Body of pancreas (tissue), 4 donors: Measurements from ENCODE around the gene GTPBP6. TPM values are rescaled to one million over a fixed set of nuclear protein-coding genes. Genes with fewer than 3 reads are reported as not detected.

Source experiments
- ATAC-seq: fragments of 150-250 bp; one replicate; pipeline ENCODE4 v1.9.1; 2016
- DNase-seq, 4 donors: peaks; one replicate each; pipeline ENCODE4 v3.0.0-alpha.2; 2019
- H3K27ac ChIP-seq, 4 donors: fragments of 200-600 bp; sonication (generic); 1 replicate in 3 of 4; 2 replicates in 1 of 4; pipeline versions ENCODE4 v1.5.1 to v1.6.1; 2016 to 2019; ENCODE audit warnings: mild to moderate bottlenecking in 1 of 4, mixed read lengths in 1 of 4, moderate library complexity in 1 of 4
- H3K27me3 ChIP-seq, 2 donors: fragments of 200-600 bp; sonication (generic); one replicate each; pipeline ENCODE4 v1.6.0; 2016; ENCODE audit warnings: mild to moderate bottlenecking in 1 of 2
- H3K36me3 ChIP-seq, 2 donors: fragments of 200-600 bp; sonication (generic); replicated peaks in 1 of 2; 2 replicates each; pipeline ENCODE4 v1.5.1; 2016; ENCODE audit warnings: low read depth in 2 of 2; ENCODE audit not compliant: insufficient read depth in 1 of 2
- H3K4me1 ChIP-seq: fragments of 200-600 bp; sonication (generic); one replicate; pipeline ENCODE4 v1.6.0; 2016
- H3K4me3 ChIP-seq, 2 donors: fragments of 200-600 bp; sonication (generic); 1 replicate in 1 of 2; 2 replicates in 1 of 2; pipeline ENCODE4 v1.5.1; 2016 to 2019
- H3K9me3 ChIP-seq, 3 donors: fragments of 200-600 bp; sonication (generic); 1 replicate in 2 of 3; 2 replicates in 1 of 3; pipeline ENCODE4 v1.5.1; 2016
- POLR2A ChIP-seq, 3 donors: fragments of 450-650 bp; IDR thresholded peaks; one replicate each; pipeline ENCODE4 v1.6.1; 2016; ENCODE audit warnings: antibody characterized with exemption in 3 of 3, mild to moderate bottlenecking in 2 of 3
- WGBS, 2 donors: methylation state at CpG; one replicate each; pipeline ENCODE4 v1.1.5; 2017; 5-methylcytosine and 5-hydroxymethylcytosine counted together
- intact Hi-C: fragments of 100-400 bp; cut with DNase I; formaldehyde crosslinking; loops from one replicate; pipeline ENCODE4 v1.15.1; 2023
- total RNA-seq, 2 donors: library from RNA; depleted of rRNA; stranded (reverse); fragments of >200 nt; gene quantifications; one replicate each; pipeline ENCODE4 v1.1.0, GENCODE V29; 2016
- TF ChIP-seq, protein P1 (sequence below), 7 experiments: fragments of 450-650 bp in 4 of 7; fragments of 200-600 bp in 3 of 7; sonication (generic) in 3 of 7; IDR thresholded peaks; one replicate each; pipeline ENCODE4 v1.5.1; 2016 to 2019; ENCODE audit warnings: antibody characterized with exemption in 7 of 7

Gene GTPBP6
- total RNA-seq, 2 donors from 2014 or later: 25.7 to 32.4 TPM

DNA sequence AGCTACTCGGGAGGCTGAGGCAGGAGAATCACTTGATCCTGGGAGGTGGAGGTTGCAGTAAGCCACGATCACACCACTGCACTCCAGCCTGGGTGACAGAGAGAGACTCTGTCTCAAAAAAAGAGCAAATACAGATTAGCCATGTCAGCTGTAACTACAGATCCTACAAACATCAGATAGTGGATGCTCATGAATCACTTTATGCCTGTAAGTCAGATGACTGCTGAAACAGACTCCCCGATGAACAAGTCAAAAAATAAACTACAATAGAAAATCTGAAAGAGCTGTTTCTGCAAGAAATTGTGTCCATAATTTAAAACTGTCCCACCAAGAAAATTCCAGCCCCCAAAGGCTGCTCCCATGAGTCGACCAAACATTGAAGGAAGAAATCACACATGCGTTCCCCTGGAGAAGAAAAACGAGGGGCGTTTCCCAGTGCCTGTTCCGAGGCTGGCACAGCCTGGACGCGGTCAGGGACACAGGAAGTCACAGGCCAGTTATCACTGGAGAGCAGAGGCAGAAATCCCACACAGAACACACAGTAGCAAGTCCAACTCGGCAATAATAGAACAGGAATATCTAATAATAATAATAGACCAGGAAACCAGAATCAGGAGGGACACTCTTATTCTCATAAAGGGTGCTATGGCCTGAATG lies 30.0 kb upstream of the GTPBP6 start:
- no peaks in the 10 kb centered on the region for H3K36me3 ChIP-seq
- no peaks in the 10 kb centered on the region for H3K27me3 ChIP-seq
- TF ChIP-seq, protein P1, sequence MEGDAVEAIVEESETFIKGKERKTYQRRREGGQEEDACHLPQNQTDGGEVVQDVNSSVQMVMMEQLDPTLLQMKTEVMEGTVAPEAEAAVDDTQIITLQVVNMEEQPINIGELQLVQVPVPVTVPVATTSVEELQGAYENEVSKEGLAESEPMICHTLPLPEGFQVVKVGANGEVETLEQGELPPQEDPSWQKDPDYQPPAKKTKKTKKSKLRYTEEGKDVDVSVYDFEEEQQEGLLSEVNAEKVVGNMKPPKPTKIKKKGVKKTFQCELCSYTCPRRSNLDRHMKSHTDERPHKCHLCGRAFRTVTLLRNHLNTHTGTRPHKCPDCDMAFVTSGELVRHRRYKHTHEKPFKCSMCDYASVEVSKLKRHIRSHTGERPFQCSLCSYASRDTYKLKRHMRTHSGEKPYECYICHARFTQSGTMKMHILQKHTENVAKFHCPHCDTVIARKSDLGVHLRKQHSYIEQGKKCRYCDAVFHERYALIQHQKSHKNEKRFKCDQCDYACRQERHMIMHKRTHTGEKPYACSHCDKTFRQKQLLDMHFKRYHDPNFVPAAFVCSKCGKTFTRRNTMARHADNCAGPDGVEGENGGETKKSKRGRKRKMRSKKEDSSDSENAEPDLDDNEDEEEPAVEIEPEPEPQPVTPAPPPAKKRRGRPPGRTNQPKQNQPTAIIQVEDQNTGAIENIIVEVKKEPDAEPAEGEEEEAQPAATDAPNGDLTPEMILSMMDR (IDR thresholded peaks at IDR 0.05): no peak
- TF ChIP-seq POLR2A (IDR thresholded peaks at IDR 0.05): no peak
- H3K9me3 ChIP-seq: no peaks in the 10 kb centered on the region
- no peaks in the 10 kb centered on the region for H3K4me1 ChIP-seq
- intact Hi-C loops: no loop called here
- H3K4me3 ChIP-seq: no peak overlapping the region
- ATAC-seq: no peak
- no peak for DNase-seq
- 71 to 75% methylated on average over 11 of the region's 11 CpGs for WGBS, 2 donors
- H3K27ac ChIP-seq: no peak overlapping the region

DNA sequence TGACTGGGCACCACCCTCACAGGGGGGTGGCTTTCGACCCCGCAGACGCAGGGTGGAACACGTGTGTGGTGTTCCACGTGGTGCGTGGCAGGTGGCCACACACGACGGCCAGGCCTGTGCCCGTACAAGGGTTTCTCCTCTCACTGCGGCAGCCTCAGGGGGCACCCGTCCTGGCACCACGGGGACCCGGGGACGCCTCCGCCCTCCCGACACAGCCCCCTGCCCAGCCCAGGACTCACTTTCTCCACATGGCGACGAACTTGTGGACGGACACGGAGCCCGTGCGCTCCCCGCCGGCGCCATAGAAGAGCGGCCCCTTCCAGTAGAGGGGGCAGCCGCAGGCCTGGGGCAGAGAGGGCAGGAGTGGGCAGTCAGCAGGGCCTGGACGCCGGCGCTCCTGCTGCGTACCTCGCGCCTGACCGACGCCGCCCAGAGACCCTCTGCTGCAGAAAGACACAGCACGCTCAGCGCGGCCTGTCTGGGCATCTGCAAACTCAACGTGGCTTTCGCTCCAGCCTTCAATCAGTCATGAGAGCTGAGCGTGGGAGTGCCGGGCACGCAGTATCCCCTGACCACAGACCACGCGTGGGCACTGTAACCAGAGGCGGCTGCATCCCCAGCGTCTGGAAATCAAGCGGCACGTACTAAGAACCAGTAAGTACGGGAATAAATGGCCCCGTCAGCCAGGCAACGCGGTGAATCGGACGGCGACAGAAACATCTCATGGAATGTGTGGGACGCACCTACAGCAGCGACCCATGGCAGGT lies 28.9 kb upstream of the GTPBP6 start:
- DNase-seq: no peak
- H3K9me3 ChIP-seq: no peaks in the 10 kb centered on the region
- ATAC-seq: no peak
- H3K36me3 ChIP-seq: no peaks in the 10 kb centered on the region
- H3K4me1 ChIP-seq: no peaks in the 10 kb centered on the region
- H3K27me3 ChIP-seq: no peaks in the 10 kb centered on the region
- WGBS, 2 donors: 96% methylated on average over 37 to 52 of the region's 59 CpGs
- no peak for TF ChIP-seq POLR2A (IDR thresholded peaks at IDR 0.05)
- TF ChIP-seq, protein P1 (IDR thresholded peaks at IDR 0.05): no peak
- H3K27ac ChIP-seq: no peak overlapping the region
- no peak overlapping the region for H3K4me3 ChIP-seq
- intact Hi-C loops: no loop called here

DNA sequence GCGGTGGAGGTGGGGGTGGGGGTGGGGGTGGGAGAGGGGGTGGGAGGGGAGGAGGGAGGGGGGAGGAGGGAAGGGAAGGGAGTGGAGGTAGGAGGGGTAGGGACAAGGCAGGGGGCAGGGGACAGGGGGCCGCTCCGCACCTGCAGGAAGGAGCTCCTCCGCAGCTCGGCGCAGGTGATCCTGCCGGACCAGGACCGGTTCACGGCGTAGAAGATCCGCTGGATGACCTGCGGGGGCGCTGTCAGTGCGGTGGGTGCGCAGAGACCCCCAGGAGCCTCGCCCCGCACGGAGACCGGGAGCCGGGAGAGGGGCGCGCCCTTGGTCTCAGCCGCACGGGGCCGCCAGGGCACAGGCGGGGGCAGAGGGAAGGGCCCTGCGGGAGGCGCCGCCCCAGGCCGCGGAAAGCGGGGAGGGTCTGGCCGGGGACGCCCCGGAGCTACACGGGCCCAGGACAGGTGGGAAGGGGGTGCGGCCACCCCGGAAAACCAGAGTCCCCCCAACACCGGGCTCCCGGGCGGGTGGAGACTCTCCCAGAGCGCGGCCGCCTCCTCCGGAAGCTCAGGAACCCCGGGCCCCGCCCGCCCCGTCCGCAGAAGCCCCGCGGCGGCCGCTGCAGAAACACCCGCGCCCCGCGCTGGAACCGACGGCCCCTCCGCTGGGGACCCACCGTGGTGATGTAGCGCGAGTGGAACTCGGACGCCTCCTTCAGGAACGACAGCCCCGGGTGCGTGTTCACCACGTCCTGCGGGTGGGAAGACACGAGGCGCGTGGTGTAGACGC lies 27.6 kb upstream of the GTPBP6 start:
- H3K4me3 ChIP-seq: no peak overlapping the region
- 93 to 97% methylated on average over 46 to 70 of the region's 75 CpGs for WGBS, 2 donors
- ATAC-seq: no peak
- TF ChIP-seq POLR2A (IDR thresholded peaks at IDR 0.05): no peak
- TF ChIP-seq, protein P1 (IDR thresholded peaks at IDR 0.05): no peak
- H3K27ac ChIP-seq: no peak overlapping the region
- no peaks in the 10 kb centered on the region for H3K4me1 ChIP-seq
- no peak for DNase-seq
- H3K36me3 ChIP-seq: no peaks in the 10 kb centered on the region
- H3K27me3 ChIP-seq: no peaks in the 10 kb centered on the region
- no peaks in the 10 kb centered on the region for H3K9me3 ChIP-seq
- intact Hi-C loops: no loop called here

DNA sequence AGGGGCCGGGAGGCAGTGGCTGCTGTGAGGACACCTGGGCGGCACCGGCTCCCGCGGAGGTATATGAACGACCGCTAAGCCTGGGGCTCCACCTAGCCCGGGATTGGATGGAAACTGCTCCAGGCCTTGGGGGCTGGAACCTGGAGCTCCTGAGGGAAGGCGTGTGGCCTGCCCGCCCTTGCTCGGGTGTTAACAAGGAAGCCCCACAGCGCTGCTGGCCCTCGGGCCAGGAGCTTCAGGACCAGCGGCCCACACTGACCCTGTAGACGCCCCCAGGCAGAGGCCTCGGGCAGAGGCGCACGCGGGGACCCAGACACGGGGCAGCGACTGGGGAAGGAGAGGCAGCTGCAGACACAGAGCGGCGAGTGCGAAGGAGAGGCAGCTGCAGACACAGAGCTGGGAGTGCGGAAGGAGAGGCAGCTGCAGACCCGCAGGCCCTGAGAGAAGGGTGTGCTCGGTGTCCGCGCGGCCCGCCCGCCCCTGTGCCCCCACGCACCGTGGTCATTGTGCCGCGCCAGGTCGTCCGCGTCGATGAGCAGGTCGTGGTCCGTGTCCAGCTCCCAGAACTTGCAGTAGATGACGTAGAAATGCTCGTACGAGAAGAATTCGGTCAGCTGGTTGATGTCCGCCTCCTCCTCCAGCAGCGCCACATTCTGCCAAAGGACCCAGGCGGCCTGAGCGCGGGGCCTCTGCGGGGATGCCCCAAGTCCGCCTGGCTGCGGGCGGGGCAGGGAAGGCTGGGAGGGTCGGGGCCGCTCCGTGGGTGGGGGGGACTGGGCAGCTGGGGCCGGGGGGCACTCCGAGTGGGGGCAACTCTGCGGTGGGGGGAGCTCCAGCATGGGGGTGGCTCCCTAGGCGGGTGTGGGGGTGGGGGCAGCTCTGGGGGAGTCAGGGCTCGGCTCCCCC lies 26.7 kb upstream of the GTPBP6 start:
- no peak for DNase-seq
- Histone ChIP-seq H3K4me3 (no peak overlapping the region), H3K36me3 (no peaks in the 10 kb centered on the region), H3K27me3 (no peaks in the 10 kb centered on the region), H3K4me1 (no peaks in the 10 kb centered on the region), H3K27ac (no peak overlapping the region), H3K9me3 (no peaks in the 10 kb centered on the region)
- WGBS, 2 donors: 92 to 93% methylated on average over 40 to 52 of the region's 63 CpGs
- ATAC-seq: no peak
- intact Hi-C loops: no loop called here
- TF ChIP-seq, protein P1 (IDR thresholded peaks at IDR 0.05): no peak
- no peak for TF ChIP-seq POLR2A (IDR thresholded peaks at IDR 0.05)
